ENCODE measurements around the gene KRT83.

KRT83 gene

GRCh38 chr12:52320784-52321400, at the start of gene KRT83:
Gene KRT83, minus strand, starts transcription at chr12:52321398. Its CDS starts 63 bp downstream, at chr12:52321335.
- no peak for TF ChIP-seq CTCF (IDR thresholded peaks at IDR 0.05; ENCODE audit: low read depth, low read length, missing control alignments)
- no peak for DNase-seq (ENCODE audit: low read depth)
- H3K4me3 ChIP-seq (ENCODE audit: low read depth, low read length) = no peak within 1 kb of the TSS

GRCh38 chr12:52369809-52370208, 48.6 kb upstream of the KRT83 start:
- no peak for DNase-seq (ENCODE audit: low read depth)
- H3K4me3 ChIP-seq (ENCODE audit: low read depth, low read length) = no peak overlapping the region
- no peak for TF ChIP-seq CTCF (IDR thresholded peaks at IDR 0.05; ENCODE audit: low read depth, low read length, missing control alignments)

- no peak overlapping the region for H3K4me3 ChIP-seq (ENCODE audit: low read depth, low read length)
- TF ChIP-seq CTCF (IDR thresholded peaks at IDR 0.05; ENCODE audit: low read depth, low read length, missing control alignments) = no peak
- no peak for DNase-seq (ENCODE audit: low read depth)
Measured at GRCh38 chr12:52369211-52369610, 48.0 kb upstream of the KRT83 start.

- DNase-seq (ENCODE audit: low read depth) = no peak
- H3K4me3 ChIP-seq (ENCODE audit: low read depth, low read length) = no peak overlapping the region
- no peak for TF ChIP-seq CTCF (IDR thresholded peaks at IDR 0.05; ENCODE audit: low read depth, low read length, missing control alignments)
Measured at GRCh38 chr12:52368508-52368907, 47.3 kb upstream of the KRT83 start.

- no peak for DNase-seq (ENCODE audit: low read depth)
- no peak overlapping the region for H3K4me3 ChIP-seq (ENCODE audit: low read depth, low read length)
- no peak for TF ChIP-seq CTCF (IDR thresholded peaks at IDR 0.05; ENCODE audit: low read depth, low read length, missing control alignments)
Measured at GRCh38 chr12:52367876-52368275, 46.7 kb upstream of the KRT83 start.

GRCh38 chr12:52366738-52367485, 45.7 kb upstream of the KRT83 start, which contains the start of gene KRT85:
Gene KRT85, minus strand, starts transcription at chr12:52367481. Its CDS starts 76 bp downstream, at chr12:52367405.
- no peak within 1 kb of the TSS for H3K4me3 ChIP-seq (ENCODE audit: low read depth, low read length)
- no peak for DNase-seq (ENCODE audit: low read depth)
- TF ChIP-seq CTCF (IDR thresholded peaks at IDR 0.05; ENCODE audit: low read depth, low read length, missing control alignments) = no peak
